Measurements from ENCODE around the gene CROT.

The CROT gene

DNA sequence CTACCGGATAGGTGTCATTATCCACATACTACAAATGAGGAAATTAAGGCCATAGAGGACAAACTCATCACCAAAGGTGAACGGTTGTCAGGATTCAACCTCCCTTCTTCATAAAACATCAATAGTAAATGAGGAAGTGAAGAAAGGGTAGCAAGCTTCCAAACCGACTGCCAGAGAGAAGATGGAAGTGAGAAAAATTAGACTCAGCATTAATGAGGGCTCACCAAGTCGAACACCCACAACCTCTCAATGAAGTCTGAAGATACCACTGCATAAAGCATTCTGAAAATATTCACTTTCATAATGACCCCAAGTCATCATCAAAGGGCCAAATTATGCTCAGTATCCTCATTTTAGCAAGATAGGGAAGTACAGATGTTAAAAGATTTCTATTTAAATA, 100.4 kb downstream of the CROT start:
- no peak overlapping the region for H3K9ac ChIP-seq
- no peak for TF ChIP-seq Cebpa-rat (IDR thresholded peaks at IDR 0.05)
- no peaks in the 10 kb centered on the region for H3K27me3 ChIP-seq
- peaks cover 48% of the 10 kb centered on the region for H3K36me3 ChIP-seq
- no peak overlapping the region for H3K4me2 ChIP-seq
- H3K4me3 ChIP-seq = no peak overlapping the region
- no peaks in the 10 kb centered on the region for H4K20me1 ChIP-seq
- no peaks in the 10 kb centered on the region for H3K4me1 ChIP-seq
- no peak overlapping the region for H3K27ac ChIP-seq
- H3K9me3 ChIP-seq = no peaks in the 10 kb centered on the region

GRCh38 chr7:87447116-87447635, 101.7 kb downstream of the CROT start:
- TF ChIP-seq Cebpa-rat (IDR thresholded peaks at IDR 0.05) = no peak
- H3K36me3 ChIP-seq = peaks cover 61% of the 10 kb centered on the region
- H3K4me2 ChIP-seq = no peak overlapping the region
- H3K27me3 ChIP-seq = no peaks in the 10 kb centered on the region
- H3K4me3 ChIP-seq = no peak overlapping the region
- no peaks in the 10 kb centered on the region for H4K20me1 ChIP-seq
- no peaks in the 10 kb centered on the region for H3K4me1 ChIP-seq
- no peak overlapping the region for H3K9ac ChIP-seq
- H3K9me3 ChIP-seq = no peaks in the 10 kb centered on the region
- no peak overlapping the region for H3K27ac ChIP-seq

DNA sequence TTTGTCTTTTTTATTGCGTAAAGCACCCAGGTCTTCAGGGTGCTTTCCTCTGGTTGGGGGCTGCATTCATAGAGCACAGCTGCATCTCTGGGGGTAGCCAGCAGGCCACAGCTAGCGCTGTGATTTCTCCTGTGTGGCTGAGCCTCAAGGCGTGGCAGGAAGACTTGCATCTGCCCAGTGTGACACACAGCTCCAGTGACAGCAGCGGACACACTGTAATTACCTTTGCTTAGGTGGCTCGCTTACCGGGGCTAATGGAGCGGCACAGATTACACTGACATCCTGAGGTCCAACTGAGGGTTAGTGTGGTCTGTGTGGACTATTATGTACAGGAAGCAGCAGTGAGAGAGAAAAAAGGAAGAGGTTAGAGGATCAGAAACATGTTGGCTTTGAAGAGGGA, 102.9 kb downstream of the CROT start:
- H3K9me3 ChIP-seq = no peaks in the 10 kb centered on the region
- no peak overlapping the region for H3K4me2 ChIP-seq
- peaks cover 61% of the 10 kb centered on the region for H3K36me3 ChIP-seq
- H3K9ac ChIP-seq = no peak overlapping the region
- H3K27me3 ChIP-seq = no peaks in the 10 kb centered on the region
- TF ChIP-seq Cebpa-rat (IDR thresholded peaks at IDR 0.05) = no peak
- no peaks in the 10 kb centered on the region for H4K20me1 ChIP-seq
- no peak overlapping the region for H3K4me3 ChIP-seq
- H3K27ac ChIP-seq = no peak overlapping the region
- no peaks in the 10 kb centered on the region for H3K4me1 ChIP-seq

Data from BLaER1 (cell line).